GM18868 (cell line): ENCODE measurements around the gene CSN1S1.

Experiments used
- ATAC-seq: cut with Tn5 transposase; IDR thresholded peaks from one replicate; pipeline ENCODE4 v1.9.1; 2021; ENCODE audit warnings: mild to moderate bottlenecking, moderate library complexity; ENCODE audit not compliant: unreplicated experiment

CSN1S1 gene

DNA sequence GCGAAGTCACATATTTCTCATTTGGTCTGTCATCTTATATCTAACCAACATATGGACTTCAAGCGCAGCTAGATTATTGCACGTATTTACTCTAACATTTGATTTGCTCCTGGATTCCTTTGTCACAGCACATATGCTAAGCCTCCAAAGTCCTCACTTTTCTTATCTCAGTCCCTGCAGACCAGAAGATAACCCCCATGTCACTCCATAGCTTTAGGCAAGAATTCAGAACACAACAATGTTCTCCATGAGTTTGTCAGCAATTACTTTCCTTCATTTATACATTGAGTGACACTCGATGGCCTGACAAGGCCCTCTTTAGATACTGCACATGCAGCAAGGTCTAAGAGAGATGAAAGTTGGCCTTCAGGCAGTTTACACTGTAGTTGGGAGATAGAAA, 60.1 kb downstream of the CSN1S1 start:
- no peak for ATAC-seq

DNA sequence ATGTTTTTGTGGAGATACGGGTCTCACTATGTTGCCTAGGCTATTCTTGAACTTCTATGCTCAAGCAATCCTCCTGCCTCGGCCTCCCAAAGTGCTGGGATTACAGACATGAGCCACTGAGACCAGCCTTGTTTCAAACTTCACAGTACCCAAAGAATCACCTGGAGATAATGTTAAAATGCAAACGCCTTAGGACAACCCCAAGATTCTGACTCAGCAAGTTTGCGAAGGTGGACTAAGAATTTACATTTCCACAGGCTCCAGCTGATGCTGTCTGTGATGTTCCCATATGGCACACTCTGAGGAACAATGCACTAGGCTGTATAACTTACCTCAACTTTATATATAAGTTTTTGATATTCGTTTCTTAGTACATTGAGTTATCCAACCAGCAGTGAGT, 63.9 kb downstream of the CSN1S1 start:
- no peak for ATAC-seq

DNA sequence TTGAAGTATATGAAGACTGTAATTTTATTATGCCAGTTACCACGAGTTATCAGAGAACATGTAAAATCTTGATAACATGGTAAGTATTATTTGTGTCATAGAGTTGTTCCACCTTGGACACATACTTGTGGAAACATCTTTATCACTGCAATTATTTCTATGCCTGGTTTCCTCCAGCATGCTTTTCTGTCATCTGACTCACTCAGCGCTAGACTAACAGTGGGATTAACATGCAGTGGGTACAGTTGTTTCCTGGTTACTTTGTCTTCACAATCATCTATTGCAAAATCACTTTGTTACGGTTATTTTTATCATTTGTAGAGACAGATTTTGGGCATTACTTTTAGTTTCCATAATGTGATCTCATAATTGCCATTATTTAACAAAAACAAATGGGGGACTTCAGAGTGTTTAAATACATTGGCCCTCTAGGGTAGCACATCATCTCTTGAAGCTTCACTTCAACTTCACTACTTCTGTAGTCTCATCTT, 64.7 kb downstream of the CSN1S1 start, which contains the start of gene STATH:
Gene STATH (plus strand): TSS at position 441 of the 491 bp plus-strand sequence. CDS start 2,472 bp downstream, outside the sequence.
- no peak for ATAC-seq
